GM18873 (cell line): ENCODE data around the gene ATP10A.

Source experiments
- ATAC-seq: cut with Tn5 transposase; IDR thresholded peaks from one replicate; pipeline ENCODE4 v1.9.1; 2021; ENCODE audit warnings: mild to moderate bottlenecking, moderate library complexity, moderate number of reproducible peaks; ENCODE audit not compliant: unreplicated experiment, low FRiP score

ATP10A gene

GRCh38 chr15:25830844-25831451 is 32.2 kb downstream of the ATP10A start:
- ATAC-seq: no peak

- no peak for ATAC-seq
These were observed 34.1 kb downstream of the ATP10A start for GRCh38 chr15:25829073-25829472.

DNA sequence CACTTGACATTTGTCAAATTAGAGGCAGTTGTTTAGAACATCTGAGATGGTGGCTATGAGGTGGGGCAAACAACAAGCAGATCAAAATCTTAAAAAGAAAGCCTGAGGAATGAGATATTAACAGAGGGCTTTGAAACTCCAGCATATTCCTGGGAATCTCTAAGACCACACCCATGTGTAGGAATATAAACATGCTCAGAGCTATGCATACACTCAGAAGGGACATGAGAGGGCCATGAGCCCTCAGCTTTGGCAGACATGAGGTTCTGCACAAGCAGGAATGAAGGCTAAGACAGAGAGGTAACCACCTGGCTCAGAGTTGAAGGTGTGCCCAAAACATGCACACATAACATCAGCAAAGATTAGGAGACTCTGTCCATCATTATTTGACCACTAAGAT is 37.9 kb downstream of the ATP10A start:
- no peak for ATAC-seq

GRCh38 chr15:25824618-25825017 is 38.5 kb downstream of the ATP10A start:
- ATAC-seq: no peak

DNA sequence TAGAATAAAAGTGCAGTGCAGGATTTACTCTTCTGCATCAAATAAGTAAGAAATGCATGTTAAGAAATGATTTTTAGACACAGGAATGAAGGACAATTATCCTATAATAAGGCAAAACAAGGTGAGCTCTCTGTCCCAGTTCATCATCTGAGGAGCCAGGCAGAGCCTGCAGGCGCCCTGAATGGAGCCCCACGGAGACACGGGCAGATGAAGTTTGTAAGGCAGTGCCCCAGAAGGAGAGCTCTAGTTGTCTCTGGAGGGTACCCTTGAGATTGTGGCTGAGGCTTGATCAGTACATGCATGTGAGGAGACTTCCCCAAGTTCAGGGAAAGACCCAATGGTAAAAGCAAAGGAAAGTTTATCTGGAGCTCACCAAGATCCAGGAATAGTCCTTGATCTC is 50.3 kb downstream of the ATP10A start:
- ATAC-seq: no peak

- no peak for ATAC-seq
These were observed 51.1 kb downstream of the ATP10A start for GRCh38 chr15:25812073-25812472.

DNA sequence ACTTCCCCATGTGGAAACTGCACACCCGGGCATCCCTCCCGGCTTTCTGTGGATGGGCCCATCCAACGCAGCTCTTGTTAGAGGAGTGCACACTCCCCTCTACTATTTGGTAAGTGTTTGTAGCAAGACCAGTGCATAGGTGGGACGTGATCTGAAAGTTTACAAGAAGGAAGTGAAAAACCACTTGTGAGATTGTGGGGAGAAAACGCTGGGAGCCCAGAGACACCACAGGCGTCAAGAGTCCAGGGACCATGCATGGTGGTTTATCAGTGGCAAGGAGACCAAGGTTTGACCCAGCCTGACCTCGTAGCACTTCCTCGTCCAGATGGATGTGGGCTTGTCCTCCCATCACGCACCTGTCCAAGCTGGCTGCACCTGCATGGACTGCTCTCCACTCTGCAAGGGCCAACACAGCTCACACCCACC is 51.6 kb downstream of the ATP10A start:
- no peak for ATAC-seq

DNA sequence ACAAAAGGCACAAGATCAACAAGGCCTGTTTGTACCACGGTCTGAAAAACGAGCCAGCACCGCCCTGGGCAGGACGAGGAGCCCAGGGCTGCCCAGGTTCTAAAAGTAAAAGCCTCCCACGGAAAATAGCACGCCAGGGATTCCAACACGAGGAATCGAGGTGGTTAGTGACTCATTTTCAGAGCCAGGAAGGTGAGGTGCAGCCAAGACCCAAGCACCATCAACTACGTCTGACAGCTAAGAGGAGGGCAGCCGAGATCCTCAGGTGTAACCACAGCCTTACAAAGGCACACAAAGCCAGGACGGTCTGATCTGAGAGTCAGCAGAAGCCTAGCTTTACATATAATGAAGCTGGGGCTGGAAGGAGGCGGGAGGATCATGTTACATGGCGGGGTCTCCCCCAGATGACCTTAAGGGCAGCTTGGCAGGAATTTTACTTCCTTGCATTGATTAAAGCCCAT is 52.5 kb downstream of the ATP10A start:
- ATAC-seq: no peak

GRCh38 chr15:25810154-25810553 is 53.0 kb downstream of the ATP10A start:
- no peak for ATAC-seq

GRCh38 chr15:25807063-25807462 is 56.1 kb downstream of the ATP10A start:
- no peak for ATAC-seq

DNA sequence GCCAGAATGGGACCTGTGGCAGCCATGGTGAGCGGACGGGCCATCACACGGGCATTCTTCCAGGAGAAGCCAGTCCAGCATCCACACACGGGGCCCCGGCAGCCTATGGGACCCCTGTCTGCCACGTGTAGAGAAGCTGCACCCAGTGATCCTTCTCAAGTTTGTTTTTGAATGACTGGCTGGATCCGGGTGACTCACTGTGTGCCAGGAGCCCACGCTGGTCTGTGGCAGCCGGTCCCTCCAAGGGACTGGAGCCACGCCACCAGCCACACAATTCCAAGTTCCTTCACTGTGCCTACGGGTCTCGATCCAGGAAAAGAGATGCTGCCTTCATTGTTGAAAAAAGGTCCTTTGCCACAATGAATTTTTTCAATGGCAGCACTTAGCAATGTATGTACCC is 58.1 kb downstream of the ATP10A start:
- ATAC-seq: no peak

GRCh38 chr15:25804451-25804850 is 58.7 kb downstream of the ATP10A start:
- no peak for ATAC-seq

GRCh38 chr15:25803541-25803940 is 59.6 kb downstream of the ATP10A start:
- no peak for ATAC-seq

- ATAC-seq: no peak
These were observed 60.1 kb downstream of the ATP10A start for GRCh38 chr15:25803036-25803435.

- no peak for ATAC-seq
These were observed 60.8 kb downstream of the ATP10A start for GRCh38 chr15:25802285-25802830.

- ATAC-seq: no peak
These were observed 61.4 kb downstream of the ATP10A start for GRCh38 chr15:25801586-25802284.

- ATAC-seq: no peak
These were observed 62.2 kb downstream of the ATP10A start for GRCh38 chr15:25800761-25801515.

DNA sequence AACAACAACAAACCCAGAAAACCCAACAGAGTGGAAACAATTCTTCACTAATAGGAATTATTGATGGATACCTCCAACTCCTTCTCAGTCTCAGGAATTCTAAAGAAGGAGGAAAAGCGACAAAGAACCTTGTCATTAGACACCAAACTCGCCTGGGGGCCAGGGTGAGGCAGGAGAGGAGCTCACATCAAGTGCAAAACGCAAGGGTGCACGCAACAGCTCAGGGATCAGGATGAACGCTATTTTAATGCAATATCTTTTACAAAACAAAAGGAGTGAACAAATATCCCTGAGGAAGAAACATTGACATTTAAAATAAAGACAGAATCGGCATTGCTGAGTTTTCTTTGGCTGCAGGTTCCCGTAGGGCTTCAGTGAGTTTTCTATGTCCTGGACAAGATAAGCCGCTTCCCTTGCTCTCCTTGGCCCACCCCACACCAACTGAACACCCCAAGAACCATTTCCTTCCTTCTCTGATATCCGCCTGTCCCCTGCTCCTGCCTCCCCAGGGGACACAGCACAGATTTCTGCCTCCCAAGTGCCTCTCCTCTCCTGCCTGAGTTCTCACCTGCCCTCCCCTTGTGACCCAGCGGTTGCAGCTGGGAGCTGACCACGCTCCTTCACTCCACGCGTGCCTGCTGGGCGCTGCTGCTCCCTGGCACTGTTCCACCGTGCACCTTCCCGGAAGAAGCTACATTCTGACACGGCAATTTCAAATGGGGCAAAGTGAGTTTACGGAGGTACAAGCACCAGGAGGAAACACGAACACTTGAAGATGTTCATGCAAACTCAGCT is 63.0 kb downstream of the ATP10A start:
- ATAC-seq: no peak

DNA sequence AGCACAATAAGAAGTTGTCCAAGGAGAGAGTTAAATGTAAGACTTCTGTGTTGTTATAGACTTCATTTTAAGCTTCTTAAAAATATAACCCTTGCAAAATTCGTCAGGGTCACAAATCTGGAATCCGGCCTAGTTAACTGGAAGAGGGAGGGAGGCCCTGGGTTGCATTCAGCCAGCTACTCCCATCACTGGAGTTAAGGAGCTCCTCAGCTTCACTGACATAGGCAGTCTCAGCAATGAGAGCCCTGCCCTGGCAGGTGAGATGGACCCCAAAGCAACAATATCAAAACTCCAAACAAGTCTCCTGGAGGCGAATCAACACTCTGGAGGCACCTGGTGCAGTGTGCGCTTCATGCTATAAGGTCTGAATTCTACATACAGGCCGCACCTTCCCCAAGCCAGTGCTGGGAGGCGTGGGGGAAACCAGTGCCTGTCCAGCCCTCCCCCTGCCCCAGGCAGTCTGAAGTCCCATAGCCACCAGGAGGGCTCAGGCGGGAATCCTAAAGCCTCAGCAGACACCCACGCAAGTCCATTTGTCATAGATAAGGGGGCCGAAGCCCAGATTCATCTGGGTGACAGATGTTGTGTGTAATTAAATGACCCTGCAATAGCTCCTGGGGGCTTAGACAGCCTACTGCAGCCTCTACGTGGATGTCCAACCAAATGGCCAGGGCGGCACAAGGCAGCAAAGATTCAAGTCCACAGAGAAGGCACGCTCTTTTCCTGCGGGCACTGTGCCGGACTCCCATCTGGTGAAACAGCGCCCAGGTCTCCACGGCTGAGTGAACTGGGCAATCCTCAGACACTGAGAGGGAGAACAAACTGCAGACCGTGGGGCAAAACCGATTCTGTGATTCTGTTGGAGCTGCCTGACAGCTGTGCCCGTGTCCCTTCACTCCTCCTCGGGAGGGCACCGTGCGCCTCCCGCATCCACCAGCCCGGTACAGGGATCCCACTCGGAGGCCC is 64.9 kb downstream of the ATP10A start:
- ATAC-seq: no peak
